ENCODE measurements around the gene DZIP1.

DZIP1 gene

DNA sequence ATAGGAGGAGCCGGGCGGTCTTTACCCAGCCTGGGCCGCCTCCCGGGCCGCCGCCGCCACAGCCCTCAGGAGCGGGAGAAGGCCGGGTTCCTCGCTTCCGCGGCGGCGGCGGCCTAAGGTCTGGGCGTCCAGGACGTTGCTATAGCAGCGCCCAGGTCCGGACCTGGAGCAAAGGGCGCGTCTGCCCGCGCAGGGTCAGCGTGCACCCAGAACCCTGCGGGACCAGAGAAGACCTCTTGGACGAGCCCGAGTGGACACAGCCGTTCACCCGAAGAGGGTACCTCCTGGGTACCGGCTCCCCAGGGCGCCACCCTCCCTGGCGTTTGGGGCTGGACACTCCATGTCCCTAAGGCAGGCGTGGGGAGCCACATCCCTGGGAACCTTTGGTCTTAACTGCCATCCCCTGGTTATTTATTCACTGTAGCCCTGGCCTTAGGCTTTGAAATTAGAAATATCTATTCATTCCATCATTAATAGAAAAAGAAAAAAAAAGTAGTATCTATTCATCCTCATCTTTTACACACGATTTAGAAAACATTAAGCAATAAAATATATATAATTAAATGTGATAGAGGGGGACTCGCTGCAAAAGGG is 2.4 kb downstream of the DZIP1 start:
- DNase-seq, result no peak

DNA sequence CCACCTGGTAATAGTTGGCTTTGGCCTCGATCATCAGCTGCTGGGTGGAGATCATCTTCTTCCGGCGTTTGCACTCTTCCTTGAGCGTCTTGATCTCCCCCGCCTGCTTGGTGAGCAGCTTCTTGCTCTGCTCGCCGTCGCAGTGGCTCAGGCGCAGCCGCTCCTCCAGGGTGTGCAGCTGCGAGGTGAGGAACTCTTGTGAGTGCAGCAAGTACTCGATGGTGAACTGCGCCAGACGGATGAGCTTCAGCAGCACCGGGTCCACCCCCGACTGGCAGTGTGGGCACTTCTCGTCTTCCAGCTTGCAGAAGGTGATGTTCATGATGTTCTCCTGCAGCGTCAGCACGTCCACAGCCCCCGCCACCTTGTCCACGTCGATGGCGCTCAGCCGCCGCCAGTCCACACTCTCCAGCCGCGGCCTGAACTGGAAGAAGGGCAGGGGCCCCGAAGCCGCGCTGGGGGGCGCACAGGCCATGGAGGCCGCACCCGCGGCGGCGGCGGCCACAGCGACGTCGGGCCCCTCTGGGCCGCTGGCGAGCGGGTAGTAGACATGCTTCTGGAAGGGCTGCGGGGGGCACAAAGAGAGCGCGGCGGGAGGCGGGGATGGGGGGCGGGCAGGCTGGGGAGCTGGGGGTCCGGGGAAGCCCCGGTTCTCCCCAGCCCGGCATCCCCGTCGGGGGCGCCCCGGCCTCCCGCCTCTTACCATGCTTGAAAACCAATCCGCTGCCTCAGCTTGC is 3.0 kb downstream of the DZIP1 start:
- no peak for DNase-seq

DNA sequence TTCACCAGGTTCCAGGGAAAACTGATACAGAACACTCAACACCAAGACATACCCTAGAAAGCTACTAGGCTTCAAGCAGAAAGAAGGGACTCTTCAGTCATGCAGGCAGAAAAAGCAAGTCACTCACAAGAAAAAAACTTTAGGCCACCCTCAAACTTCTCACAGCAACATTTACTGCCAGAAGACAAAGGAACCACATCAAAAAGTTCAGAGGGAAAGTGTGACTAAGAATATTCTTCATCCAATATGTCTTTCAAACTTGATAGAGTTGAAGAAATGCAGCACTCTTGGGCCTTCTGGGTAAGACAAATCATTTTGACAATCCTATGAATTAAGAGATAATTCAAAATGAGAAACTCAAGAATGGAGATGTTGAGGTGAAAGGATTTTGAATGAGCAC is 7.7 kb downstream of the DZIP1 start:
- DNase-seq, result no peak

DNA sequence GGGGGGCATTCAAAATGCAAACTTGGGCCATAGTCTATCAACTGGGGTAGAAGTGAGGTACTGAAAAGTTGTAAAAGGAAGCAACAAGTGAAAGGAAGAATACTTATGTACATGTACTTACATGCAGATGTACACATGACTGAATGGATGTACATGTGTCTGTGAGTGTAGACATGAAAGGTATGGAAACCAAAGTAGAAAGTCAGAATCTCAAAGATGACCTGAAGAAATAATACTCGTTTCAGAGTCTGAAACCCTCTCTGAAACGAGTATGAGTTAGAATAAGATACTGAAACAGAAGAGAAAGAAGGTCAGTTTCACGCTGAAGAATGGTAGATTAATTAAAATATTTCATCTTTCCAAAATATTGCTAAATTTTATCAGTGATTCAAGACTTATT is 13.9 kb downstream of the DZIP1 start:
- no peak for DNase-seq

DNA sequence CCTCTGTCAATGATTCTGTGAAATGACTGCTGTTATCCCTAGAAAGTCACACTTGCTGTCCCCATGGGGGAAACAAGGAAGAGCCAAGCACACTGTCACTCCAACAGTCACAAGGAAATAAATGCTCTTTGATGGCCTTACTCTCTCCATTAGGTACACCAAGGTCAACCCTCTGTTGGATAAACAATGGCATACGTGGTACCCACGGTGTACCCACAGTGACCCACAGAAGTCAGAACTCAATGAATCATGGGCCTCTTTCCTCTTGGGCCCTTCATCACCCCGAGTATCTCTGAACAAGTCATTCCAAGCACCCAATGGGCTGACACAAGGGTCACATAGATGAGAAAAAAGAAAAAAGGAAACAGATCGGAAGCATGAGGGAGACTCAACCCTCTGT is 15.4 kb downstream of the DZIP1 start:
- DNase-seq, result no peak

DNA sequence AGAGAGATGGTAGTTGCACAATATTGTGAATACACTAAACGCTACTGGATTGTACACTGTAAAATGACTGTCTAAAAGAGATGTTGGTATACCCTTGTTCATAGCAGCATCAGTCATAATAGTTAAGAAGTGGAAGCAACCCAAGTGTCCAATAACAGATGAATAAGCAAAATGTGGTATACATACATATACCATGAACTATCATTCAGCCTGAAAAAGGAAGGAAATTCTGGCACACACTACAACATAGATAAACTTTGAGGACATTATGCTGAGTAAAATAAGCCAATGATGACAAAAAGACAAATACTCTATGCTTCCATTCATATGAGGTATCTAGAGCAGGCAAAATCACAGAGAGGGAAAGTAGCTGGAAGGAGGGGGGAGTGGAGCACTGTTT is 16.0 kb downstream of the DZIP1 start:
- no peak for DNase-seq

DNA sequence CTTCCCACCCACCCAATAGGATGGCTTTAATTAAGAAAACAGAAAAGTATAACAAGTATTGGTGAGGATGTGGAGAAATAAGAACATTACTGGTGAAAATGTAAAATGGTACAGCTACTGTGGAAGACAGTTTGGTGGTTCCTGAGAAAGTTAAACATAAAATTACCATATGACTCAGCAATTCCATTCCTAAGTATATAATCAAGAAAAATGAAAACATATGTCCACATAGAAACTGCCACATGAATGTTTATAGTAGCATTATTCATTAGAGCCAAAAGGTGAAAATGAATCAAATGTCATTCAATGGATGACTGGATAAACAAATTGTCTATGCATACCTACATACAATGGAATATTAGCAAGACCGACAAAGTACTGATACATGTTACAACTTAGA is 16.9 kb downstream of the DZIP1 start:
- DNase-seq, result no peak

DNA sequence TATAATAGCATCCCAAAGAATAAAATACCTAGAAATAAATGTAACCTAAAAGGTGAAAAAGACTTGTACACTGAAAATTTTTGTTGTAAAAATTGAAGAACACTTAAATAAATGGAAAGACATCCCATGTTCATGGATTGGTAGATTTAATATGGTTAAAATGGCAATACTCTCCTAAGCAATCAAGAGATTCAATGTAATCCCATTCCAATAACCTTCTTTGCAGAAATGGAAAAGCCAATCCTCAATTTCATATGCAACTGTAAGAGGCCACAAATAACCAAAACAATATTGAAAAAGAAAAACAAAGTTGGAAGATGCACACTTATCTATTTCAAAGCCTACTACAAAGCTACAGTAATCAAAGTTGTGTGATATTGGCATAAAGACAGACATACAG is 17.7 kb downstream of the DZIP1 start:
- DNase-seq, result no peak

DNA sequence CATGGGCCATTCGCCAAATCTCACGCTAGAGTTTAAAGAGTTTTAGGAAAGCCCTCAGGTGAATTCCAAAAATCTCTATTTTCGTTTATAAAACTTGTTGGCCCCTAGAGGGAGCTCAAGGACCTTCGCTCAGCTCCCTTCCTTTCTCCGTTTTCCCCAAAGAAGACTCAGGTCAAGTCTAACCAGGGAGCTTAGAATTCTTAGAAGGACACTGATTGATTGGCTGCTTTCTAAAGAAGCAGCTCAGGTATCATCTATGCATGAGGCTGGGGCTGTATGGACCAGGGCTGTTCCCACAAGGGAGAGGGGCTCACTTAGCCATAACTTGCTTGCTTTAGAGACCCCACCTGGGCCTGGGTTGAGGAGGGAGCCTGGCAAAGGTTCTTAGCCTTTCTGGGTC is 20.5 kb downstream of the DZIP1 start:
- peak; percentile 53 for DNase-seq

DNA sequence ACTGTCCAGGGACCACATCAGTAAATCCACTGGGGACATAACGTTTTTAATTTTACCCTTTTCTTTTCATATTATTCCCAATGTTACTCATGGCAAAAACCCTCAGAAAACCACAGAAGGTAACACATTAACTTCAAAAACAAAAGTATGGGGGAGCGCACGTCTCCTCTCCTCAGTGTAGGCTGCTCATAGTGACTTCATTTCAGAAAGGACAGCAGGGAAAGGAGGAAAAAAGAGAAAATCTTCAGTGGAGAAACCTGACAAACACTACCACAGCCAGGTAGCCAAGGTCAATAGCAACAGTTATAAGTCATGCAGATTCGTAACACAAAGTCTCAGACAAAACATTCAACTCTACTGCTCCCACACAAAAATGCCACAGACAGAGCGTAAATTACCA is 21.4 kb downstream of the DZIP1 start:
- no peak for DNase-seq

DNA sequence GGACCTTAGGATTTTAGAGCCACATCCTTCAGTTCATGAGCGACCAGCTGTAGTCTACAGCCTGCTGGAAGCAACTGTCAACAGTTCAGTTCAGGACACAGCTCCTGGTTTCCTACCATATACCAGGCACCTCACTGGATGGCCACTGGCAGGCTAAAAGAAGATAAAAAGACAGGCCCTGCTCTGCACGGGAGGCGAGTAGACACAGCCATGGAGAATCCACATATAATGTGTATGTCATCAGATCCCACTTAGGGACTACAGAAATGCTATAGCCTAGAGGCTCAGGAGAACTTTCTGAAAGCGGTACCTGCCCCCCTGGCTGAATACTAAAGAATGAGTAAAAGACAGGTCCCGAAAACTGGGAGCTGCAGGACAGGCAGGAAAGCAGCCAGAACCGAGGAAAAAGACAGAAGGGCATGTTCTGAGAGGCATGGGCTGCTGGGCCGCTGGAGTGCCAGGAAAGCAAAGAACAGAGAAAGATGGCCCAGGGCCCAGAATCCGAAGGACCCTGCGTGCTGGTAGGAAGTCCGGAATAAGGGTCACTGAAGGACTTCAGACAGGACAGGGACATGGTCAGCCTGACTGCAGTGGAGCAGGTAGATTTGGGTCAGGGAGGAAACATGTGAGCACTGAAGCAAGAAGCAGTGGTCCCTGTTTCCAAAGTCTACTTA is 23.5 kb downstream of the DZIP1 start:
- DNase-seq, result no peak

DNA sequence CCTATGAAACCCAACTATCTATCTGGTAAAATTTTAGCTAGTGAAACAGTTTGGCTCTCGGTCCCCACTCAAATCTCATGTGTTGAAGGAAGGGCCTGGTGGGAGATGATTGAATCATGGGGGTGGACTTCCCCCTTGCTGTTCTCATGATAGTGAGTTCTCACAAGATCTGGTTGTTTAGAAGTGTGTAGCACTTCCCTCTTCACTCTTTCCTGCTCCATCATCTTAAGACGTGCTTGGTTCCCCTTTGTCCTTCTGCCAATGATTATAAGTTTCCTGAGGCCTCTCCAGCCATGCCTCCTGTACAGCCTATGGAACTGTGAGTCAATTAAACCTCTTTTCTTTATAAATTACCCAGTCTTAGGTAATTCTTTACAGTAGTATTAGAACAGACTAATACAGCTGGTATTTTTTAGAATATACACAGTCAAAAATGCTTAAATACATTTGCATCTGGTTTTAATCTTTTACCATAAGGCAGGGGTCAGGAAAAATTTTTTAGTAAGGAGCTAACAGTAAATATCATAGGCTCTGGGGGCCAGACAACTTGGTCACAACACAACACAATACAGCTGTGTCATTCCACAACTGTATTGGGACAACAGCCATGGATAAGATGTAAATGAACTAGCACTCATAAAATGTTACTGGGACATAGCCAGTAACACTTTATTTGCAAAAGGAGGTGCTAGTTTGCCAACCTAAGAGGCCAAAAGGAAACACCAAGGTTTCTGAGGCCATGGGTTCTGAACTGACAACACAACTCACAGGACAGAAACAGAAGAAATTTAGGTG is 24.3 kb downstream of the DZIP1 start:
- peak; percentile 36 for DNase-seq

DNA sequence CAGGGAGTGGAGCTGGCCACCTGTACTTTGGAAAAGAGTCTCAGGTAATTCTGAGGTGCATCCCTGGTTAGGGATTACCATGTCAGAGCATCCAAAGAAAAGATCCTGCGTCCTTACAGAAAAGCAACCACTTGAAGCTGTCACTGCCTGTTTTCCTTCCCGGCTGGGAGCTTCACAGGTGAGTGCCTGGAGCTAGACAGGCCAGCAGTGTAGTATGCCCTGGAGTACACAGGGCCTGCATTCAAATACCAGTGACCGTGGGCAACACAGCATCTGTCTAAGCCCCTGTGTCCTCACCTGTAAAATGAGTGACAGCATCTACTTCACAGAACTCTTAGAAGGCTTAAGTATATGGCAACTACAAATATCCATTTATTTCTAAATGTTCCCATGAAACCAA is 29.0 kb downstream of the DZIP1 start:
- DNase-seq, result no peak

DNA sequence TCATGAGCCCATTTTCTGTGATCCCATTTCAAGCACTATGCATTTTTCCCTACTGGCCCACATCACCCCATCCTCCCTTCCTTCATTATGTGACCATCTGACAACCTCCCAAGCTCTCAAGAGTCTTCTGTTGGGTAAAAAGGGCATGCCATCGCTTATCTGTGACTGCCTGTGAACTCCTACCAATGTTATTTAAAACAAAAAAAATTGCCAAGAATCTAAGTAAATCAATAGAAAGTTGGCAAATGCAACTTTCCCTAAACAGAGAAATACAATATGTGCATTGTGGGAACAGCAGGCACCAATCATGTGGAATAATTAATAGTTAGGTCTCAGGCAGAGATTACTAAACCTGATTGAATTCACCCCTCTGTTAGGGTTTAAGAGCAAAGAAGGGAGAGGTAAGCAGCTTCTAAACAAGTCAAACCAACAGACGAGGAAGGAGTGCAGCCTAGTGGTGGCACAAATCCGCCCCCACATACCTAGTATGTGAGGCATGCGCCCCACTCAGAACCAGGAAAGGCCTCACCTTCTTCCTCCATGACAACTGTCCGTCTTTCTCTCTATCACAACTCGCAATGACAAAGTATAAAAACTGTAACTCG is 29.8 kb downstream of the DZIP1 start:
- no peak for DNase-seq

DNA sequence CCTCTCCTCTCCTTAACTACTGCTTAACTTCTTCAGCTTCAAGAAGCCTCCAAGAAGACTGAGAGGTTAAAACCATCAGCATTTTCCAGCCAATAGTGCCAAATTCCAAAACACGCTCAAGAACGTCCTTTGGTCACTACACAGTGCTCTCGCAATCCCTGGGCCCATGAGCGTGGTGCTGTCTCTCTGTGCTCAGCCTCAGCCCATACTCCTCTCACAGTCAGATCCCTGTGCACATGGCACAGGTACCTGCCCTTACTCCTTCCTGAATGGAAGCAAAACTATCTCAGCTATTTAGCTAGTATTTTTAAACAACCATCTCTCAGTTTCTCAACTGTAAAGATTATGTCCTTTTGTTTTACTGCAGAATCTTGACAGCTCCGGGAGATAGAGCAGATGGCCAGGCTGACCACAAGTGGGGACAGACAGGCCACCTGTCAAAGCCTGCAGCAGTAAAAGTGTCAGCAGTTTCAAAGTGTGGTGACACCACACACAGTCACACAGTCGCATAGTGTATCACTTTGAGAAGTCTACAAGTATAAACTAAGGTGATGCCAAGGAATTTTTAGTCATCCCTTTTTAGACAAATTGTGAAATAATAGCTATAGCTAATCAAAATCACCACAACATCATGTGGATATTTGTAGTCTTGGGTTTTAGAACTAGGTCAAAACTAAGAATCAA is 35.7 kb downstream of the DZIP1 start:
- DNase-seq, result no peak

DNA sequence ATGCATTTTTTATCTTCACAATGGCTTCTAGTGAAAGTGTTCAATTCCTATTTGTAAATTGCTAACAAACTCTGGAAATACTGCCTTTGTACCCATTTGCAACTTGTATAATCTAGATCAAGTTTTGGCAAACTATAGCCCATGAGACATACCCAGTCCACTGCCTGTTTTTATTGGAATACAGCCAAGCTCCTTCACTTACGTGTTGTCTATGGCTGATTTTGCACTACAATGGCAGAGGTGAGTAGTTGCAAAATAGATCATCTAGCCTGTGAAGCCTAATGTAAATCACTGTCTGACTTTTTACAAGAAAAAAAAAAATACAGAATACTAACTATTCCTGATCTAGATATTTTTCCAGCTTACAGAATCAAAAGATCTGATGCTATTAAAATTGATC is 37.1 kb downstream of the DZIP1 start:
- DNase-seq, result no peak

DNA sequence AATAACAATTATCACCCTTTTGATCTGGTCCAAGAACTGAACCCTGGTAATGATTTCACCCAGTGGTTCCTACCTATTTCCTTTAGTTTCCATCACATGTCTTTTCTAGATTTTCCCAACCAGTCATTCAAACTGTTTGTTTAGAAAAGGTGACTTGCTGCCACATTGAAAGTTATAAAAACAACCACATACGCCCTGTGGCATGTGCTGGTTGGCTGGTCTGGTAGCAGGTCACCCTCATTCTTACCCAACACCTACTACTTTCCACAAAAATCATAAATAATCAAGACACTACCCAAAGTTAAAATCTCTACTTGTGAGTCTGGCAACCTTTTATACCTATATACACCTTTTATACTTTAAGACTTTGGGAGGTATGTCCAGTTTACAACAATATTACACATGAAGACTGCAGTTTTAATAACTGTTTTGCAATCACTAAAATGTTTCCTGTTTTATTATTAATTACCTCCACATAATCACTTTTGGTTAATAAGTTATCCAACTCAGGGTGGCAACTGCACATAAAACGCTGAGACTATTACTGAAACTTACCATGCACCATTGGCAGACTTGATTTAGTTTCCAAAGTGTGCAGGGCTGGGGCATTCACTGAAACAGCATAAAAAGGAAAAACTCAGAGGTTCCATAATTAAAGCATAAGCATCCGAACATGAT is 38.9 kb downstream of the DZIP1 start:
- no peak for DNase-seq

DNA sequence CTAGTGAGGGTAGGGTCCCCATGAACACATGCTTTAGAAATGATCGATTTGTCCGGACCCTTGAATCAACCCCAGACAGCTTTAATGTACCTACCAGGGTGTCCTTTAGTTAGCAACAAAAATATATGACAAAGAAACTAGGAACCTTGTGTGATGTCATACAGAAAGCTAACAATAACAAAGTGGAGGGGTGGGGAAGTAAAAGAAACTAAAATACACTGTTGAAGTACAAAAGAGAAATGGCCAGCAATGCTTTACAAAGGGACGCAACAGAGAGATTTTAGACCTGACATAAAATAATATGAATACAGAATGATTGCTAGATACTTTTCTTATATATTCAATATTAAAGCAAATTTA is 40.0 kb downstream of the DZIP1 start:
- no peak for DNase-seq

DNA sequence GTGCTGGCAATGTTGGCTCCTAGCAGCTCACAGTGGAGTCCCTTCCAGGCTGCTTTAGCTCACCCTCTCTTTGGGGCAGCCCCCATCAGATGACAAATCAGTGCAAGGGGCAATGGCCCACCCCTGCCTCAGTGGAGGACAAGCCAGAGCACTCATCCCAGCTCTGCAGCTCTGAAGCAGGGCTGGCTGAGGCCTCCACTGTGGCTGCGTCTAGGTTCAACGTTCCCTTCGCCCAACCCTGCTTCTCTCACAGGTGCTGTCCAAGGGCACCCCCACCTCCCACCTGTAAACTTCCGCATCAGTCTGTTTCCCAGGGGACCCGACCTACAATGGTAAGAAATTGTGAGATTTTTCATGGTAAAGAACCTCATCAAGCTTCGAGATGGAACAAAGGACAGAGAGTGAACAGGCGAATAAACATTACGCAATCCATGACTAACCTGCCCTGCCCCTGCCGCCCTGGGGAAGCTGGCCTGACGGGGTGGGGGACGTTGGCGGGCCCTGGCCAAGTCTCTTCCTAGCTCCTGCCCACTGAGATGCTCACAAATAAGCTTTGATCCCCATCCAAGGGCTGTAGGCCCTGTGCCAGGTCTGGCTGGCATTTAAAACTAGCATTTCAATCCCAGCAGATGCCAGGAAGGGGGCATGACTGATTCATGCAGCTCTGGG is 40.5 kb downstream of the DZIP1 start:
- DNase-seq, result no peak

DNA sequence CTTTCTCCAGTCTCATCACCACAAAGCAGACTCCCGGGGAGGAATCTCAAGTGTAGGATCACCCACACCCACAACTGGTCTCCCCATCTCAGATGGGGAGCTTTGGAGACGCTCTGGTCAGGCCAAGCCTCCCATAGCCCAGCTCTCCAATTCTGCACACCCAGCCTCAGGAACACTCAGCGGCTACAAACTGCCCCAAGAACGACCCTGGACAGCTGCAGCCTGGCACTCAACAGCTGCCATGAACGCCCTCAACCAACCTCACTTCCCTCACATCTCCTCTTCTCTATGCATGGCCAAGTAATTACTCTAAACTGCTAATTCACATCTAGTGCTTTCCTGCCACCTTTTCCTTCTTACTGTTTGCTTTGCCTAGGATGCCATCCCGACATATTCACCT is 42.6 kb downstream of the DZIP1 start:
- DNase-seq, result no peak

DNA sequence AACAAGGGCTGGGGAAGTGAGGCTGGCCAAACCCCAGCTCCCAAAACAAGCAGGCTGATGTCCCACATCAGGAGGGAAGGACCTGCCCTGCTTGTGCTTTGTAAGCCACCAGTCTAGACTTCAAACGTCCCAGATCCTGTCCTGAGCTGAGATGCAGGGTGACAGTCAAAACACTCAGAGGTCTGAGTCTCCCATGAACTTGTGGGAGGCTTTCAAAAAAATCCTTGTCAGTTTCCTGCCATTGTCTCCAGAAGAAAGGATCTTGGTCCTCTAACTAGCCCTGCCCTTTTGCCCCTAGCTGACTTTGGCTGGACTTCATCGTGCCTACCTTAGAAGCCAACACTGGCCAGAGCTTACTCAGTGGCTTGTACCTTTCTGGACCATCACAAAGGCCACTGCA is 43.3 kb downstream of the DZIP1 start:
- no peak for DNase-seq

DNA sequence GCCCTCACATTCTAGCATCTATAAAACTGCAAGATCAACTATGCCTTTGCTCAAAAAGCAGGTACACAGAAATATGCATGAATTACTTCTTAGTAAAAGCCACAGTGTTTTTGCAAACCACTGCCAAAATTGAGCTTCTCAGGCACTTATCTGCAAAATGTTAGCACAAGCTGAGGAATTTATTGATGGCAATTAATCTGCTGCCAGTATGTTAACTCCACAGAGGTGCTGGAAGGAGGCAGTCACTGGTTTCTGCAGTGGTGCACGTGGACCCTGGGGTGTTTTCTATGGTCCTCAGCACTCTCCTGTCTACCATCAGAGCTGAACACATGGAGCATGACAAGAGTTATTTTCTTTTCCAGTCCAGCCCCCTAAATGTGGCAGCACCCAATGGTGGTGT is 47.8 kb downstream of the DZIP1 start:
- DNase-seq, result no peak
